Embryonic facial prominence (tissue), 1 donor: ENCODE results near the gene POU4F1.

ENCODE experiments used
- DNase-seq: peaks from one replicate; pipeline ENCODE4 v3.0.0-alpha.2; 2016; ENCODE audit errors: extremely low spot score

POU4F1 gene

GRCh38 chr13:78593652-78594455, 9.5 kb downstream of the POU4F1 start:
- DNase-seq: no peak

GRCh38 chr13:78593129-78593528, 10.2 kb downstream of the POU4F1 start:
- no peak for DNase-seq

- no peak for DNase-seq
Observed at GRCh38 chr13:78592584-78592983, 10.8 kb downstream of the POU4F1 start.

GRCh38 chr13:78589206-78589605, 14.1 kb downstream of the POU4F1 start:
- no peak for DNase-seq

GRCh38 chr13:78587395-78587794, 16.0 kb downstream of the POU4F1 start:
- no peak for DNase-seq

- no peak for DNase-seq
Observed at GRCh38 chr13:78586706-78587105, 16.6 kb downstream of the POU4F1 start.

GRCh38 chr13:78576261-78576660, 27.1 kb downstream of the POU4F1 start:
- no peak for DNase-seq

- no peak for DNase-seq
Observed at GRCh38 chr13:78572459-78572858, 30.9 kb downstream of the POU4F1 start.

GRCh38 chr13:78569029-78569428, 34.3 kb downstream of the POU4F1 start:
- DNase-seq: no peak

GRCh38 chr13:78566631-78567030, 36.7 kb downstream of the POU4F1 start:
- DNase-seq: no peak

GRCh38 chr13:78562237-78562889, 41.0 kb downstream of the POU4F1 start:
- DNase-seq: no peak
